ENCODE results near the gene RIPK4.

The RIPK4 gene

DNA sequence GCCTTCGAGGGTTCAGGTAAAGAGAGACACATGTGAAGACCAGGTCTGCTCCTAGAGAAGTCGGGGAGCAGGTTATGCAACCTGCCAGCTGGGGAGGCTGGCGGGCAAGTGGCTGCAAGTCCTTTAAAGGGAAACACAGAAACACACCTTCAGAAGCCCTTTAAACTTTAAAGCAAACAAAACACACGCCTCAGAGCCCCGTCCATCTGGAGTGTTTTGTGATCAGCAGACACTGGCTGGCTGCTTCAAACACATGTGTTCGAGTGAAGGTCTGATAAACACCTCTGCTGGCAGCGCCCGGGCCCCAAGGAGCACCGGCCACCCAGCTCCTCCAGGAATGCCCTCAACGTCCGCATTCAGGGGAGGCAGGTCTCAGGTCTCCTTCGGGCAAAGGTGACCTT lies 15.2 kb downstream of the RIPK4 start:
- DNase-seq, result no peak

GRCh38 chr21:41750532-41751151 lies 16.2 kb downstream of the RIPK4 start:
- DNase-seq, result no peak

DNA sequence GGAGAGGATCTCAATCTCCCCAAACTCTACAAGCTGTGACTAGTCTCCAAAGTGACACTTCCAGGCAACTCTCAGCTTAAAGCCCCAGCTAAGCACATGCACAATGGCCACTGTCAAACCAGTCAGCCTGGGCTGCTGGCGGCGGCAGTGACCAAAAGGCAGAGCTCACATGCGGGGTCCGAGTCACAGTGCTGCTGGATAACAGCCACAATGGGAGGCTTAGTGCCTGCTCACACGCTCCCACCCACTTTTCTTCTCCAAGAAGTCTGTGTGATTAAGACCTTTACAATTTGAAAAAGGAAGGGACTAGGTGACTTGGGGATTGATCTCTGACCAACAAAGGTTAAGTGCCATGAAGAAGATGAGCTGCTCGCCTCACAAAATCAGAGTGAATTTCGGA lies 16.8 kb downstream of the RIPK4 start:
- no peak for DNase-seq

DNA sequence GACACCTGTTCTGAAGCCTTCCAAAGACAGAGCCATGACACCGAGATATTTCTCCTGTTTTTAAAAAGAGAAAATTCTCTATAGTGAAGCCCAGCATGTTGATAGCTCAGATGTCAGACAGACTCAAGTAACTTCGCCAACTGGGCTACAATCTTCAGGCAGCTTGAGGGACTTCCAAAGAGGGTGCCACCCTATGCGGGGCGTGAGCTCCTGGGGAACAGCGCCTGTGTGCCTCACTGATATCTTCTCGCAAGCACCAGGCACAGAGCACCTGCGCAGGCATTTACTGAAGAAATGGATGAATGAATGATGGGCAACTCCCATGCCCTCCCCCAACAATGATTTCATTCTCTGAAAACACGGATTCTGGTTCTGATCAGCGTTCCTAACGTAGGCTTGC lies 17.6 kb downstream of the RIPK4 start:
- no peak for DNase-seq

DNA sequence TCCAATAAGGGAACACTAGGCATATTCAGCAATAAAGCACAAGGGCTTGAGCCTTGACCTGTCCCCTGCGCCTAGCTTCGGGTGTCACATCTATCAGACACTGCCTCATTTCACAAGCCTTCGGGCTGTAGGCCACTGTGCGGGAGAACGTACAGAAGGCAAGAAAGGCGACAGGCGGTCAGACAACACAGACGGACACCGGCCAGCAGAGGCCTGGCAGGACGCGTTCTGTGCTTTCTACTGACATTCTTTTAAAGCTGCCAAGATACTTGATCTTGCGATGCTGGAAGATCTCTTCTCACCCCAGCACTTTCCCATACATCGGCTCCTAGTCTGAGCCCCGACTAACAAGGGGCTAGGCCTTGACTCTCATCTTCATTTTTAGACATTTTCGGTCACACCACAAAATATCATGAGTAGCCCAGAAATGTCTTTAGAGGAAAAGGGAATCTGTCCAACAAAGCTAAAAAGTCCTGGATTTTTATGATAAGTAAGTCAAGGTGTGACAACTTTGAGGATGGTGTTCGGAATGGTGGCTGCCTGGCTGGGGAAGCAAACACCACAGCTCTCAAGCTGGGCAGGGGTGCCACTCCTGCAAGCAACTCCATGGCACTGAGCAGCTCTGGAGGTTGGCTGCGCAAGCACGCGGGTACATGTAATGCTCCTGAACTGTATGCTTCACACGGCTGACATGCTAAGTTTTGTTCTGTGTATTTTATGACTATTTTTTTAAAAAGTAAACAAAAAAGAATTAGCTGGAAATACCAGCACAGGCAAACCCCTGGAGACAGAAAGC lies 18.7 kb downstream of the RIPK4 start:
- no peak for DNase-seq

DNA sequence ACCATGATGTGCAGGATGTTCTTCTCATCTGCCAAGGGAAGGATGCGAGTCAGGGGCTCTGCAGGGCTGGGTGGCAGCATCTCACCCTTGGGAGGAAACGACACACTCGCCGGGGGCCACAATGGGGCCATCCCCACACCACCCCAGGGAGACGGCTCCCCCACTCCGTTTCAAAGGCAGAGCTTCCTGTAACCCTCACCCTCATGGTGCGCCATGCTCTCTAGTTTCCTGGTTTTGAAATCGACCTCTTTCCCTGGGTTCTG lies 20.2 kb downstream of the RIPK4 start:
- no peak for DNase-seq

- no peak for DNase-seq
These were observed 20.7 kb downstream of the RIPK4 start for GRCh38 chr21:41745971-41746743.

GRCh38 chr21:41745026-41745820 lies 21.6 kb downstream of the RIPK4 start:
- DNase-seq, result no peak

DNA sequence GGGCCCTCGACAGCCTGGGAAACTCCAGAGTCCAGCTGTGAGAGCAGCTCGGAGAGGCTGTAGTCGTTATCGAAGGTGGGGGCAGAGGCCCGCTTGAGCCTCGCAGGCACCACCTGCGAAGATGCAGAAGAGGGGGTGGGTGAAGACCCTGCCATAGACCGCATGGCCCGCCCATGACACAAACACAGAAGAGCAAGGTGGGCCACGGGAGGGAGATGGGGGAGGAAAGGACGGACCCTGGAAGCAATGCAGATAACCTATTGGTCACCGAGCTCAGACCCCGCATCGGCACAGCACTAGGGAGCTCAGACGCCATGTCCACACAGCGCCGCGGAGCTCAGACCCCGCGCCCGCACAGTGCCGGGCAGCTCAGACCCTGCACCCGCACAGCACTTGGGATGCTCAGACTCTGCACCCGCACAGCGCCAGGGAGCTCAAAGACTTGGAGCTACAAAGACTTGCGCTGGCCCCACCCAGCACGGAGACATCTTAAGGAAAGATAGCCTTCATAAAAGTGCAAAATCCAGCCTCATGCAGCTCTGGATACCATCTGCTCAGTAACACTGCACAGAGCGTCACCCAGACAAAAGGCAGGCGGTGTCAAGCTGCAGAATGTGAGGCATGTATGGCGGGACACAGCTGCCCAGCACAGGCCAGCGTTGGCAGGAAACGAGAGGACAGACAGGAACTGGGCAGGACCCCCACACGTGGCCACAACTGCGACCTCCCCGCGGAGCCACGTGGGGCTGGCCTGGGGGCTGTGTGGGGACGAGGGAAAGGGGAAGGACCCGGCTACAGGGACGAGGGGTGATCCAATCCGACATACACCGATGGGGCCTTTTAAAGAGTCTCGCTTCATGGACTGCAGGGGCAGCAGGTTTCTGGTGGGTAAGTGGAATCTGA lies 22.6 kb downstream of the RIPK4 start:
- DNase-seq, result no peak

DNA sequence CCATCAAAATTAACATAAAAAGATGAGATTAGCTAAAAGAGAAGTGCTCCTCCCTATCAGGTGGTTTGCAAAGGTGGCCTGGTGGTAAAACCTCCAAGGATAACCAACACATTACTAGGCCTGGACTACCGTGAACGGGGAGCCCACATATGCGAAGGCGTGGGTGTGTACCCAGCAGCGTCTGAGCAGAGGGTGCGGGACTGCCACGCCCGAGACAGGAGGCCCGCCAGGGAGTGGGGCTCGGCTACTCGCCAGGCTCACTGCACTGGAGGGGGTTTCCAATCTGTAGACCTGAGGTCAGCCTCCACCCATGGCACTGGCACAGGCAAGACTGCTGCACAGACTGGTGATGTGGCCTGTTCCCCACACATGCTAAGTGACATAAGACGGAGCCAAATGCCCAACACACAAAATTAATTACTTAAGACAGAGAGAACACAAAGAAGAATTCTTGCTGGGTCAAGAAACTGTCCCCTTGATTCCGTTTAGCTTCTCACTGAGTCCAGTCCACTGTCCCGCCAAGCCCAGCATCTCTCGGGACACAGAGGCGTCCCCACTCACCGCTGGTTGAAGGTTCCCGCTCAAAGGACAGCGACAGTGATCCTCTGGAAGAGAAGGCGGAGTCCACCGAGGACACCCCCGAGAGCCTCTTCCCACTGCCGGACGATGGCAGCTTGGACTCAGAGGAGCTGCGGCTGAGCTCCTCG lies 23.4 kb downstream of the RIPK4 start:
- DNase-seq, result no peak

DNA sequence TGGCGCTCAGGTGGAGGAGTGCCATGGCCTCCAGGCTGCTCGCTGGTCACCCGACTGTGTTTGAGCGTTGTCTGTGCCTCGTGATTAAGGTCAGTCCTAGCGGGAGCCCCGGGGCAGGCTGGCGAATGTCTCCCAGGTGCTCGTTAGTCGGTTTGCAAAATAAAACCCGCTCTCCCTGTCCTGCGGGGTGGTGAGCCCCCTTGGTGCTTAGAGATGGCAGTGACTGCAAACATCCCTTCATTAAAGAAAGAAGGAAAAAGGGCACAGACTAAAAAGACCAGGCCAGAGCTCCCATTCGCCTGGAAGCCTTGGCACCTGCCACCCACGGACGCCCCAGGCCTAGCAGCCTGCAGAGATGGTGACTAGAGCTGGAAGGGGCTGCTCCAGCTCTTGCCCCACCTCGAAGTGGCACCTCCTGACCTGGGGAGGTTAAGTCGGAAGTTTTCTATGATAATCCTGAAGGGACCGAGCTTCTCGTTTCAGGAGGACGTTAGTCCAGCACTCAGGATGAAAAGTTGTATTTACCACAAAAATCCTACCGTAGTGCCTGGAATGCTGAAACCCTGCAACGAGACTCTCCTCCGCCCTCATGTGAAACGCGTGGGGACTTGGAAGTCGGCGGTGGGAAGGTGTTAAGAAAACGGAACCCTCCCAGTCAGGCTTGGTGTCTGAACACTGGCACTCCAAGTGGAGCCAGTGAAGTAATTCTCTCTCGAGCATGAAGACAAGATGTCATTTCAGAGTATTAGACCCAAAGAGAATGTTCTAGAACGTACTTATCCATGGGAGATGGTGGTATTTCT lies 24.6 kb downstream of the RIPK4 start:
- no peak for DNase-seq

DNA sequence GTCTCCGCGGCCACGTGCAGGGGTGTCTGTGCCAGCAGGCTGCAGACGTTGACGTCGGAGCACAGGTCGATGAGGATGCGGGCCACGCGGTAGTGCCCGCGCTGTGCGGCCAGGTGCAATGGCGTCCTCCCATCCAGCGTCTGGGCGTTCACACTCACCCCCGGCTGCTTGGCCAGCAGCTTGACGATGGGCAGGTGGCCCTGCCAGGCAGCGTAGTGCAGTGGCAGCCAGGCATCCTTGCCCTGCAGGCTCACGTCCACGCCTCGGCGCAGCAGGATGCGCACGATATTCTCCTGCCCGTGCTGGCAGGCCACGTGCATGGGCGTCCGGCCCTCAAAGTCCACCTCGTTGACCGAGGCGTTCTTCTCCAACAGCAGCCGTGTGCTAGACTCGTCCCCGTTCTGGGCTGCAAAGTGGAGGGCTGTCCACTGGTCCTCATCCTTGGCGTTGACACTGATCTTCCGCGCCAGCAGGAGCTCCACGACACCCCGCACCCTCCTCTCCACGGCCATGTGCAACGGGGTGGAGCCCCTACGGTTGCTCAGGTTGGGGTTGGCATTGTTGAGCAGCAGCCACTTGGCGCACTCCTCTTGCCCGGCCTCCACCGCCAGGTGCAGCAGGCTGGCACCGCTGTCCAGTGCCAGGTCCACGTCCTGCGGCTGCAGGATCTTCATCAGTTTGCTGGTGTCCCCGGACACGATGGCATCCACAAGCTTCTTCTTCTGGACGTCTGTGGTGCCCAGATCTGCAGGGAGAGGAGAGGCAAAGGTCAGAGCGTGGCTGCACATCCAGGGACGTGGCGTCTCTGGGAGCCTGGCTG lies 25.4 kb downstream of the RIPK4 start:
- DNase-seq, result no peak

DNA sequence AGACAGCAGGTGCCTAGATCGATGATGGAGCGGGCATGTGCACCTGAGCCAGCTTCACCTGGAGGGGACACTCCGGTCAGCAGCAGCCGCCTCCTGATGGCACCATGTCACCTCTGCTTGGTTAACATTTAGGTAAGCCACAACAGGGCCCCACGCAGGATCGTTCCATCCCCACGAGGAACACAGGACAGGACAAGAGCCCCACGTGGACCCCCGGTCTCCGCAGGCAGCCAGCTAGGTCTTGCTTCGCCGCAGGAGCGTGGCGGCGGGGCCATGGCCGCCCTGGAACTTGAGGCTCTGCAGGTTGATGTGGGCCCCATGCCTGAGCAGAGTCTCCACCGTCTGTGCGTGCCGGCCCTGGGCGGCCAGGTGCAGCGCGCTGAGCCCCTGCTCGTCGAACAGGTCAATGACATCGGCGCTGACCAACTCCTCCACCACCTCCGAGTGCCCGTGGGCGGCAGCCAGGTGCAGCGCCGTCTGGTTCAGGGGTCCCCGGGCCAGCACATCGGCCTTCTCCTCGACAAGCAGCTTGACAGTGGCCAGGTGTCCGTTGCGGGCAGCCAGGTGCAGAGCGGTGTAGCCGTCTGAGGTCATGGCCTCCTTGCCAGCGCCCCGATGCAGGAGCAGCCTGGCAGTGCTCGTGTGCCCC lies 26.1 kb downstream of the RIPK4 start:
- no peak for DNase-seq

GRCh38 chr21:41739936-41740335 lies 26.9 kb downstream of the RIPK4 start:
- DNase-seq, result no peak

GRCh38 chr21:41739011-41739410 lies 27.8 kb downstream of the RIPK4 start:
- no peak for DNase-seq

DNA sequence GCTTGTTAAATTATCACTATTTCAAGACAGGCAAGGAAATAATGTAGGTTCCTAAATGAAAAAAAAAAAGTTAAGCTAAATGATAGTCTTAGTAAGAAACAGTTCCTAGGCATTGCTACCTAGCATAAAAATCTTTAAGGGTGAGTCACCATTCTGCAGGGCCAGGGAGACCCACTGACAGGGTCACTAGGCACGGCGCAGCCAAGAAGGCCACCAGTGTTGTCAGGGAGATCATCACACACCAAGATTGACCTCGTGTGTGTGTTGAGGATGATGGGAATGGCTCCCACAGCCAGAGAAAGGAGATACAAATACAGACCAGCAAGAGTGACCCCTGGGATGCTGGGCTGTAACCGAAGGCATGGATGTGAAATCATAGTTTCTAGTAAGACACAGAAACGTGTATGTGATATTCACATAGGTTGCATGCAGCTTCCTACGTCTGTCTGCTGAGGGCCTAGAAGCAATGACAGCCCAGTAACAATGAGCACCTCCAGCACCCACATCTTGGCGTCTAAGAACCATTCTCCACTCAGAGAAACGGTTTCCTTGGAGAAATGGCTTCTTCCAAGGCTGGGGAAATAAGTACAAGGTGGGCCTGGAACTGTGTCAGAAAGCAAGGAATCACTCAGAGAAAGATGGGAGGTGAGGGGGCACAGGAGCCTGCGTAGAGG lies 29.1 kb downstream of the RIPK4 start:
- no peak for DNase-seq

DNA sequence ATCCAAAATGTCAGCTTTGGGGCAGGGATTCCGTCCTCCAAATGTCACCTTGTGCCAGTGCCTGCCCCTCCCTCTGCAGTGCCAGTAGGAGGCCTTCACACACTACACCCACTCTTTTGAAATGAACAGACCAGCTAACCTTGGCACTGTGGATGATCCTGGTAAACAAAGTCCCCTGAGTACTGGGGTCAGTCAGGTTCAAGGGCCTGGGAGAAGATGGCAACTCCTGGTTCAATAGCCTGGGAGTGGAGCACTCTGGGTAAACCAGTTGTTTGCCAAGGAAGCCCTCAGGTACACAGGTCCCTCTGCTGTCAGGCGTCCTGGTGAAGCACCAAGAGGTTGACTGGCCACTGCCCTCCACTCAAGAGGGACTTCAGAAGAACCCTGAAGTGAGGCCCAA lies 30.4 kb downstream of the RIPK4 start:
- DNase-seq, result no peak

DNA sequence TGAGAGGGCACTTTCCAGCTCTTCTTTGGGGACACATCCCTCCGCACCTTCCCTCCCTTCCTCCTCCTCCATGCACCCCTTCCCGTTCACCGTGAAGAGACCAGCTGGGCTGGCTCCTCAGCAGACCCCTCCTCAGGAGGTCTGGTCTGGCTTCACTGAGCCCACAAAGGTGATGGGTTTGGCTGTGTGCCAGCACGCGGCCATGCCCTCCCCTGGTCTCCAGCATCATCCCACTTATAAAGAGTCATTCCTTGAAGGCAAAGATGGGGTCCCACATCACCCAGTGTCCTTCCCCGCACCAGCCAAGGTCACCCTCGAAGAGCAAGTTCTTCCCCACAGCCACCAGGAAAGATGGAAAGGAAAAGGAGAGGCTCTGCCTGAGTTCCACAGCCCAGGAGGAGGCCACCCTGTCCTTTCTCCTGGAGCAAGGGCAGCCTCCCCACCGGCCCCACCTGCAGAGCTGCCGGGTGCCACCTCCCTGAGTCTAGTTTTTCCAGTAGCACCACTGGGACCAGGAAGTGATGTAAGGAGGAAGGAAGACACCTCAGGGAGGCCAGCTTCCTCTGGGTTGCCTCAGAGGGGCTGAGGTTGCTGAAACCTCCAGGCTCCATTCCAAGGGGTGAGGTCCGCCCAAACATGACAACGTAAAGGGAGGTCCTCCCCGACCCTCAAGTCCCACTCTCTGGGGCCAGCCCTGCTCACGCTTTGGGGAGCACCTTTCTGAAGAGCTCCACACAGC lies 32.7 kb downstream of the RIPK4 start:
- no peak for DNase-seq

Data from T-helper 9 cell (primary cell).